ENCODE data around the gene ZNF224.

Gene ZNF224

DNA sequence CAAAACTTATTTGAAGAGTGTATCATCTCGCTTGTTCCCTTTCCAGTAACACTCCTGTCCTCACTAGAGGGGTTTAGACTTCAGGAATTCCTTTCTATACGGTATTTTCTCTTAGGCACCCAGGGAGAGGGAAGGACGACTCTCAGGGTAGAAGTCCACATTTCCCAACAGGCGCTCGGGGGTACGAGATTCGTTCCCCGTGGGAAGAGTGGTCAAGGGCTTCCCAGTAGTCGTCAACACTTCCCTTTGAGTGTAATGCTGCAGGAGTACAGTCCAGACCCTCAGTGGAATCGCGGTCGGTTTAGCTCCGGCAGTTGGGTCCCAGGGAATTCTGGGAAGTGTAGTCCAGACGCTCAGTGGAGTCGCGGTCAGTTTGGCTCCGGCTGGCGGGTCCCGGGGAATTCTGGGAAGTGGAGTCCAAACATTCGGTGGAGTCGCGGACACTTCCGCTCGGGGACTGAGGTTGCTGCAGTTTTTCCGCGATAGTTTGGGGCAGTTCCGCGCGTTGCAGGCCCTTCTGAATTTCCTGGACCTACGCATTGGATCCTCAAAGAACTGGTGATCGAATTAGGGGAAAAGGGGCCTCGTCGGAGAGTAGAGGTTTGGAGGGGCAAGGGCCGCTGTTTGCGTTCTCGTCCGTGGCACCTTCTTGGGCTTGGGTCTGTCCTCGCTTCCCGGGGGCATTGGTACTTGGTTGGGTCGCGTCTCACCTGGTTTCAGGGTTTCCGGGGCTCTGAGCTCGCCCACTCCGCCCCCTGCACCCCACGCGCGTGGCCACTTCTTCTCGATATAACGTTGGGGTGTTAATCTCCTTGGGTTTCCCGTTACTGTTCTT, at the start of gene ZNF224:
Gene ZNF224 (plus strand): TSS at position 431 of the 835 bp plus-strand sequence. CDS start 3,513 bp downstream, outside the sequence.
- TF ChIP-seq CSDC2 (CRISPR knock-in tag; IDR thresholded peaks at IDR 0.05) (0 out of 2 replicates have a peak, but pooled peaks have one; percentile 42), ZFP3 (CRISPR knock-in tag; IDR thresholded peaks at IDR 0.05) (no peak), RARB (CRISPR knock-in tag; IDR thresholded peaks at IDR 0.05) (no peak), PPARA (CRISPR knock-in tag; IDR thresholded peaks at IDR 0.05; ENCODE audit: borderline replicate concordance) (no peak), SNAI2 (CRISPR knock-in tag; IDR thresholded peaks at IDR 0.05) (no peak), OSR1 (CRISPR knock-in tag; IDR thresholded peaks at IDR 0.05) (no peak), ZFP30 (CRISPR knock-in tag; IDR thresholded peaks at IDR 0.05) (no peak), GLIS3 (CRISPR knock-in tag; IDR thresholded peaks at IDR 0.05) (no peak), TCF4 (CRISPR knock-in tag; IDR thresholded peaks at IDR 0.05; ENCODE audit: borderline replicate concordance) (no peak), ISL1 (CRISPR knock-in tag; IDR thresholded peaks at IDR 0.05) (no peak), ZNF8 (CRISPR knock-in tag; IDR thresholded peaks at IDR 0.05) (no peak), ZNF70 (CRISPR knock-in tag; IDR thresholded peaks at IDR 0.05) (no peak), ZC3H10 (CRISPR knock-in tag; IDR thresholded peaks at IDR 0.05) (no peak)
- TF ChIP-seq, protein P1, sequence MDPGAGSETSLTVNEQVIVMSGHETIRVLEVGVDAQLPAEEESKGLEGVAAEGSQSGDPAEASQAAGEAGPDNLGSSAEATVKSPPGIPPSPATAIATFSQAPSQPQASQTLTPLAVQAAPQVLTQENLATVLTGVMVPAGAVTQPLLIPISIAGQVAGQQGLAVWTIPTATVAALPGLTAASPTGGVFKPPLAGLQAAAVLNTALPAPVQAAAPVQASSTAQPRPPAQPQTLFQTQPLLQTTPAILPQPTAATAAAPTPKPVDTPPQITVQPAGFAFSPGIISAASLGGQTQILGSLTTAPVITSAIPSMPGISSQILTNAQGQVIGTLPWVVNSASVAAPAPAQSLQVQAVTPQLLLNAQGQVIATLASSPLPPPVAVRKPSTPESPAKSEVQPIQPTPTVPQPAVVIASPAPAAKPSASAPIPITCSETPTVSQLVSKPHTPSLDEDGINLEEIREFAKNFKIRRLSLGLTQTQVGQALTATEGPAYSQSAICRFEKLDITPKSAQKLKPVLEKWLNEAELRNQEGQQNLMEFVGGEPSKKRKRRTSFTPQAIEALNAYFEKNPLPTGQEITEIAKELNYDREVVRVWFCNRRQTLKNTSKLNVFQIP (CRISPR knock-in tag; IDR thresholded peaks at IDR 0.05; ENCODE audit: borderline replicate concordance, low read depth): no peak
- TF ChIP-seq, protein P2, sequence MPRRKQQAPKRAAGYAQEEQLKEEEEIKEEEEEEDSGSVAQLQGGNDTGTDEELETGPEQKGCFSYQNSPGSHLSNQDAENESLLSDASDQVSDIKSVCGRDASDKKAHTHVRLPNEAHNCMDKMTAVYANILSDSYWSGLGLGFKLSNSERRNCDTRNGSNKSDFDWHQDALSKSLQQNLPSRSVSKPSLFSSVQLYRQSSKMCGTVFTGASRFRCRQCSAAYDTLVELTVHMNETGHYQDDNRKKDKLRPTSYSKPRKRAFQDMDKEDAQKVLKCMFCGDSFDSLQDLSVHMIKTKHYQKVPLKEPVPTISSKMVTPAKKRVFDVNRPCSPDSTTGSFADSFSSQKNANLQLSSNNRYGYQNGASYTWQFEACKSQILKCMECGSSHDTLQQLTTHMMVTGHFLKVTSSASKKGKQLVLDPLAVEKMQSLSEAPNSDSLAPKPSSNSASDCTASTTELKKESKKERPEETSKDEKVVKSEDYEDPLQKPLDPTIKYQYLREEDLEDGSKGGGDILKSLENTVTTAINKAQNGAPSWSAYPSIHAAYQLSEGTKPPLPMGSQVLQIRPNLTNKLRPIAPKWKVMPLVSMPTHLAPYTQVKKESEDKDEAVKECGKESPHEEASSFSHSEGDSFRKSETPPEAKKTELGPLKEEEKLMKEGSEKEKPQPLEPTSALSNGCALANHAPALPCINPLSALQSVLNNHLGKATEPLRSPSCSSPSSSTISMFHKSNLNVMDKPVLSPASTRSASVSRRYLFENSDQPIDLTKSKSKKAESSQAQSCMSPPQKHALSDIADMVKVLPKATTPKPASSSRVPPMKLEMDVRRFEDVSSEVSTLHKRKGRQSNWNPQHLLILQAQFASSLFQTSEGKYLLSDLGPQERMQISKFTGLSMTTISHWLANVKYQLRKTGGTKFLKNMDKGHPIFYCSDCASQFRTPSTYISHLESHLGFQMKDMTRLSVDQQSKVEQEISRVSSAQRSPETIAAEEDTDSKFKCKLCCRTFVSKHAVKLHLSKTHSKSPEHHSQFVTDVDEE (CRISPR knock-in tag; IDR thresholded peaks at IDR 0.05): peak; percentile 66; the same call in 1 of the 2 replicates
- TF ChIP-seq, protein P3, sequence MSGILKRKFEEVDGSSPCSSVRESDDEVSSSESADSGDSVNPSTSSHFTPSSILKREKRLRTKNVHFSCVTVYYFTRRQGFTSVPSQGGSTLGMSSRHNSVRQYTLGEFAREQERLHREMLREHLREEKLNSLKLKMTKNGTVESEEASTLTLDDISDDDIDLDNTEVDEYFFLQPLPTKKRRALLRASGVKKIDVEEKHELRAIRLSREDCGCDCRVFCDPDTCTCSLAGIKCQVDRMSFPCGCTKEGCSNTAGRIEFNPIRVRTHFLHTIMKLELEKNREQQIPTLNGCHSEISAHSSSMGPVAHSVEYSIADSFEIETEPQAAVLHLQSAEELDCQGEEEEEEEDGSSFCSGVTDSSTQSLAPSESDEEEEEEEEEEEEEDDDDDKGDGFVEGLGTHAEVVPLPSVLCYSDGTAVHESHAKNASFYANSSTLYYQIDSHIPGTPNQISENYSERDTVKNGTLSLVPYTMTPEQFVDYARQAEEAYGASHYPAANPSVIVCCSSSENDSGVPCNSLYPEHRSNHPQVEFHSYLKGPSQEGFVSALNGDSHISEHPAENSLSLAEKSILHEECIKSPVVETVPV (CRISPR knock-in tag; IDR thresholded peaks at IDR 0.05): no peak
- ATAC-seq: peak; percentile 98

DNA sequence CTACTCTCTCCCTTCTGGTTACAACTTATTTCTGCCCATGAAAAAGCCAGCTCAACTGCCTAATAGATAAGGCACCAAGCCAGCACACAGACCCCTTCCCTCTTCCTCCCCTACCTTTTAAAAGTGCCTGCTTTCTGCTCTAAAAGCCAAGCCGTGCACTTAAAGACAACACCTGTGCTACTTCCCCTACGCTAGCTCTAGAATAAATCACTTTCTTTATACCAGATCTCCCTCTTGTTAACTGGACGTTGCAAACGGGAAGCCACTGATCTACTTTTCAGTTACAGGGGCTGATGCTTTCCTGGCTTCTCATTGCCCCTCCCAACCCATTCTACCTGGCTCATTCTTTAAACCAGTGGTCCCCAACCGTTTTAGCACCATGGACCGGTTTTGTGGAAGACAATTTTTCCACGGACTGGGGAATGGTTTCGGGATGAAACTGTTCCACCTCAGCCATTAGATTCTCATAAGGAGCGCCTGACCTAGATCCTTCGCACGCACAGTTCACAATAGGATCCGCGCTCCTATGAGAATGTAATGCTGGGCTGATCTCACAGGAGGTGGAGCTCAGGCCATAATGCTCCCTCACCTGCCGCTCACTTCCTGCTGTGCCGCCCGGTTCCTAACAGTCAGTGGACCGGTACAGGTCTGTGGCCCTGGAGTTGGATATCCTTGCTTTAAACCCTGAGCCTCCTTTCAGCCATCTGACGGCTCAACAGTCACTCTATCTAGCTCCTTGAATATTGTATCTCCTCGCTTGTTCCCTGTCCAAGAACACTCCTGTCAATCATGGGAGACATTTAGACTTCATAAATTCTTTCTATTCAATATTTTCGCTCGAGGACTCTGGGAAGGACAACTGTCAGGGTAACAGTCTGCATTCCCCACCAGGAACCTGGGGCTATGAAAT, 43.2 kb upstream of the ZNF224 start:
- TF ChIP-seq GLIS3 (CRISPR knock-in tag; IDR thresholded peaks at IDR 0.05) (no peak), CSDC2 (CRISPR knock-in tag; IDR thresholded peaks at IDR 0.05) (no peak), ZFP30 (CRISPR knock-in tag; IDR thresholded peaks at IDR 0.05) (no peak), ZNF70 (CRISPR knock-in tag; IDR thresholded peaks at IDR 0.05) (no peak), ESRRG (CRISPR knock-in tag; IDR thresholded peaks at IDR 0.05) (no peak), ZNF565 (CRISPR knock-in tag; conservative IDR thresholded peaks at IDR 0.05; ENCODE audit: low read depth) (no peak), ZC3H10 (CRISPR knock-in tag; IDR thresholded peaks at IDR 0.05) (no peak), ZNF8 (CRISPR knock-in tag; IDR thresholded peaks at IDR 0.05) (no peak), OSR1 (CRISPR knock-in tag; IDR thresholded peaks at IDR 0.05) (no peak), ISL1 (CRISPR knock-in tag; IDR thresholded peaks at IDR 0.05) (no peak)
- TF ChIP-seq, protein P1 (CRISPR knock-in tag; IDR thresholded peaks at IDR 0.05; ENCODE audit: borderline replicate concordance, low read depth): no peak
- TF ChIP-seq, protein P4, sequence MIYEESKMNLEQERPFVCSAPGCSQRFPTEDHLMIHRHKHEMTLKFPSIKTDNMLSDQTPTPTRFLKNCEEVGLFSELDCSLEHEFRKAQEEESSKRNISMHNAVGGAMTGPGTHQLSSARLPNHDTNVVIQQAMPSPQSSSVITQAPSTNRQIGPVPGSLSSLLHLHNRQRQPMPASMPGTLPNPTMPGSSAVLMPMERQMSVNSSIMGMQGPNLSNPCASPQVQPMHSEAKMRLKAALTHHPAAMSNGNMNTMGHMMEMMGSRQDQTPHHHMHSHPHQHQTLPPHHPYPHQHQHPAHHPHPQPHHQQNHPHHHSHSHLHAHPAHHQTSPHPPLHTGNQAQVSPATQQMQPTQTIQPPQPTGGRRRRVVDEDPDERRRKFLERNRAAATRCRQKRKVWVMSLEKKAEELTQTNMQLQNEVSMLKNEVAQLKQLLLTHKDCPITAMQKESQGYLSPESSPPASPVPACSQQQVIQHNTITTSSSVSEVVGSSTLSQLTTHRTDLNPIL (CRISPR knock-in tag; IDR thresholded peaks at IDR 0.05; ENCODE audit: low read depth): no peak
- peak; percentile 20 for ATAC-seq

All from SK-N-SH treated with all-trans-retinoic acid at 6 μM for 48 hours (cell line).